Activated CD8-positive, alpha-beta T cell treated with anti-CD3 and anti-CD28 coated beads, Interleukin-2, amount 10 ng/mL, durations not matched to agents 7 days and 5 days (primary cell): ENCODE measurements around the gene FAM216B. TPM values are rescaled to one million over a fixed set of nuclear protein-coding genes. Genes with fewer than 3 reads are reported as not detected.
"Not testable (repeated sequence)": the region's sequence is repeated elsewhere in the genome, so short reads cannot be mapped to it uniquely, and the experiment has no call there.

Source experiments
- ATAC-seq: fragments of 150-1000 bp; cut with Tn5 transposase; one replicate; pipeline ENCODE4 v1.10.0; 2021; ENCODE audit warnings: moderate library complexity
- CTCF ChIA-PET: fragments of 350-600 bp; sonication (Branson Sonifier 250); formaldehyde crosslinking; loops from one replicate; lab custom pipeline; 2021; ENCODE audit warnings: antibody characterized with exemption; lab: Charles Lee
- POLR2A ChIA-PET: fragments of 350-600 bp; sonication (Branson Sonifier 250); formaldehyde crosslinking; loops from one replicate; lab custom pipeline; 2021; ENCODE audit warnings: antibody characterized with exemption; lab: Charles Lee
- DNase-seq: peaks from one replicate; pipeline ENCODE4 v3.0.0-alpha.2; 2020
- H3K27ac Mint-ChIP-seq: one replicate; pipeline ENCODE4 v1.8.0; 2021; ENCODE audit warnings: mild to moderate bottlenecking, mixed read lengths
- H3K27me3 Mint-ChIP-seq: one replicate; pipeline ENCODE4 v1.8.0; 2021; ENCODE audit warnings: low read depth, mixed read lengths
- H3K36me3 Mint-ChIP-seq: one replicate; pipeline ENCODE4 v1.8.0; 2021; ENCODE audit warnings: low read depth, mixed read lengths
- H3K4me1 Mint-ChIP-seq: one replicate; pipeline ENCODE4 v1.8.0; 2021; ENCODE audit warnings: low read depth, mixed read lengths
- H3K4me3 Mint-ChIP-seq: one replicate; pipeline ENCODE4 v1.8.0; 2021; ENCODE audit warnings: mild to moderate bottlenecking, mixed read lengths
- H3K9me3 Mint-ChIP-seq: one replicate; pipeline ENCODE4 v1.8.0; 2022; ENCODE audit warnings: mixed read lengths; ENCODE audit not compliant: insufficient read depth
- total RNA-seq, 2 experiments: library from RNA; stranded (reverse); gene quantifications; one replicate each; pipeline ENCODE4 v1.2.3, GENCODE V29; 2021

Gene FAM216B
- total RNA-seq, 2 experiments from 2014 or later, result not detected

- POLR2A ChIA-PET, result no interaction called here
- DNase-seq (no peak), ATAC-seq (no peak)
- CTCF ChIA-PET, result no interaction called here
- H3K36me3 Mint-ChIP-seq, result no peaks in the 10 kb centered on the region
- H3K4me1 Mint-ChIP-seq, result no peaks in the 10 kb centered on the region
- H3K27me3 Mint-ChIP-seq, result peaks cover 10% of the 10 kb centered on the region
- H3K9me3 Mint-ChIP-seq, result no peaks in the 10 kb centered on the region
- no peak overlapping the region for H3K27ac Mint-ChIP-seq
- no peak overlapping the region for H3K4me3 Mint-ChIP-seq
Measured at GRCh38 chr13:42754801-42755510, 26.4 kb upstream of the FAM216B start.

DNA sequence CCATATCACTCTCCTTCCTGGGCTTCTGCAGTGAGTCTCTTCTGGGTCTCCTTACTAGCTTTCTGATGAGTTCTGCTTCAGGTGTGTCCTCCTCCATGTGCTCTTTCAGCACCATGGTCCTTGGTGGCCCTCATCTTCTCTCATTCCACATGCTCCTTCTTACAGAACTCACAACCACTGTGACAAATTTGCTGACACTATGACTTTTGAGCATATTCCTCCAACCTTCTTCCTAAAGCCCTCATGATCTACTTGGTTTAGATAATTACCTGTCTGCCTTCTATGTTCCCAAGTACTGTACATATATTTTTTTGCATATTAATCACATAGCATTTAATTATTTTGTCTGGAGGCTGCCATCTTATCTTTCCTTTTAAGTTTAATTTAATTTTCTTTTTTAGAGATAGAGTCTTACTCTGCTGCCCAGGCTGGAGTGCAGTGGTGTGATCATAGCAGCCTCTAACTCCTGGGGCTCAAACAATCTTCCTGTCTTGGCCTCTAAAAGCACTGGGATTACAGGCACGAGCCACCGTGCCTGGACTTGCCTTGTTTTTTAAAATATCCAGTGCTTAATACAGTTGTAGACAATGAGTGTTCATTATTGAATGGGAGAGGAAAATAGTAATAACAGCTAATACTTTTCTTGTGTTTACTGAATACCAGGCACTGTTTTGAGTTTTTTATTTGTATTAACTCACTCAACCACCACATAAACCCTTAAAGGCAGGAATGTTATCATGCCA lies 23.5 kb upstream of the FAM216B start:
- Mint-ChIP-seq H3K4me3 (no peak overlapping the region), H3K9me3 (no peaks in the 10 kb centered on the region), H3K27me3 (peaks cover 10% of the 10 kb centered on the region), H3K4me1 (no peaks in the 10 kb centered on the region), H3K36me3 (no peaks in the 10 kb centered on the region), H3K27ac (no peak overlapping the region)
- DNase-seq, result no peak
- ChIA-PET CTCF (no interaction called here), POLR2A (no interaction called here)
- no peak for ATAC-seq

GRCh38 chr13:42758515-42758914 lies 22.9 kb upstream of the FAM216B start:
- Mint-ChIP-seq H3K27me3 (peaks cover 10% of the 10 kb centered on the region), H3K4me3 (no peak overlapping the region), H3K36me3 (no peaks in the 10 kb centered on the region), H3K27ac (no peak overlapping the region), H3K4me1 (no peaks in the 10 kb centered on the region), H3K9me3 (no peaks in the 10 kb centered on the region)
- no peak for ATAC-seq
- no peak for DNase-seq
- ChIA-PET CTCF (no interaction called here), POLR2A (no interaction called here)

- Mint-ChIP-seq H3K4me1 (no peaks in the 10 kb centered on the region), H3K9me3 (no peaks in the 10 kb centered on the region), H3K27ac (no peak overlapping the region), H3K27me3 (peaks cover 16% of the 10 kb centered on the region), H3K36me3 (no peaks in the 10 kb centered on the region), H3K4me3 (no peak overlapping the region)
- ChIA-PET POLR2A (no interaction called here), CTCF (no interaction called here)
- DNase-seq, result no peak
- ATAC-seq, result no peak
Measured at GRCh38 chr13:42760951-42761350, 20.4 kb upstream of the FAM216B start.

GRCh38 chr13:42762251-42762650 lies 19.1 kb upstream of the FAM216B start:
- no peak overlapping the region for H3K4me3 Mint-ChIP-seq
- POLR2A ChIA-PET, result no interaction called here
- no peak overlapping the region for H3K27ac Mint-ChIP-seq
- CTCF ChIA-PET, result no interaction called here
- H3K9me3 Mint-ChIP-seq, result no peaks in the 10 kb centered on the region
- ATAC-seq, result no peak
- peaks cover 18% of the 10 kb centered on the region for H3K27me3 Mint-ChIP-seq
- H3K36me3 Mint-ChIP-seq, result no peaks in the 10 kb centered on the region
- no peak for DNase-seq
- no peaks in the 10 kb centered on the region for H3K4me1 Mint-ChIP-seq

DNA sequence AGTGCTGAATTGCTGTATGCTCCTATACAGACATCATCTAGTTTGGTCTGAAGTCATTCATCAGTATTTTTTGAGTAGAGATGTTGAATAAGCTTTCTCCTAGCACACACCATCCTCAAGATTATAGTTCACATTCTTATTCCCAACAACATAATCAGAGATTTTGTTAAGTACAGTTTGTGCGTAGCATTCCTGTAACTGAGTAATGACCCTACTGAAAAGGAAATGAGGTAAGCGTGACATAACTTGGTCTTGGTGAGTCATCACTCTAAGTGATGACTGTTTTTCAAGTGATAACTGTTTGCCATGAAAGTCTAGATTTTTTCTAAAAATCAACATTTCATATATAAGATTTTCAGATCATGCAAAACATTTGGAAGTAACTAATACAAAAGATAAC lies 18.5 kb upstream of the FAM216B start:
- no peak overlapping the region for H3K4me3 Mint-ChIP-seq
- ATAC-seq, result no peak
- ChIA-PET CTCF (no interaction called here), POLR2A (no interaction called here)
- H3K36me3 Mint-ChIP-seq, result no peaks in the 10 kb centered on the region
- H3K9me3 Mint-ChIP-seq, result no peaks in the 10 kb centered on the region
- H3K27ac Mint-ChIP-seq, result no peak overlapping the region
- H3K27me3 Mint-ChIP-seq, result peaks cover 16% of the 10 kb centered on the region
- H3K4me1 Mint-ChIP-seq, result no peaks in the 10 kb centered on the region
- DNase-seq, result no peak

- ChIA-PET POLR2A (no interaction called here), CTCF (no interaction called here)
- Mint-ChIP-seq H3K27me3 (peaks cover 17% of the 10 kb centered on the region), H3K36me3 (no peaks in the 10 kb centered on the region), H3K27ac (no peak overlapping the region), H3K4me3 (no peak overlapping the region), H3K4me1 (no peaks in the 10 kb centered on the region), H3K9me3 (no peaks in the 10 kb centered on the region)
- ATAC-seq, result no peak
- DNase-seq, result no peak
Measured at GRCh38 chr13:42766016-42766415, 15.4 kb upstream of the FAM216B start.

- H3K36me3 Mint-ChIP-seq, result no peaks in the 10 kb centered on the region
- peaks cover 37% of the 10 kb centered on the region for H3K27me3 Mint-ChIP-seq
- DNase-seq, result no peak
- H3K4me1 Mint-ChIP-seq, result no peaks in the 10 kb centered on the region
- no peaks in the 10 kb centered on the region for H3K9me3 Mint-ChIP-seq
- ChIA-PET POLR2A (no interaction called here), CTCF (no interaction called here)
- no peak overlapping the region for H3K27ac Mint-ChIP-seq
- H3K4me3 Mint-ChIP-seq, result no peak overlapping the region
- no peak for ATAC-seq
Measured at GRCh38 chr13:42769650-42770049, 11.7 kb upstream of the FAM216B start.

- not testable (repeated sequence) for H3K9me3 Mint-ChIP-seq
Measured at GRCh38 chr13:42776558-42776957, 4.8 kb upstream of the FAM216B start.

GRCh38 chr13:42777467-42777866 lies 3.9 kb upstream of the FAM216B start:
- POLR2A ChIA-PET, result no interaction called here
- H3K27me3 Mint-ChIP-seq, result peaks cover 22% of the 10 kb centered on the region
- no peaks in the 10 kb centered on the region for H3K4me1 Mint-ChIP-seq
- H3K9me3 Mint-ChIP-seq, result no peaks in the 10 kb centered on the region
- H3K4me3 Mint-ChIP-seq, result no peak overlapping the region
- no peaks in the 10 kb centered on the region for H3K36me3 Mint-ChIP-seq
- DNase-seq (no peak), ATAC-seq (no peak)
- no peak overlapping the region for H3K27ac Mint-ChIP-seq
- CTCF ChIA-PET, result no interaction called here

More at GRCh38 chr13:42776558-42776957, 4.8 kb upstream of the FAM216B start:
- ATAC-seq, H3K4me1 Mint-ChIP-seq, H3K4me3 Mint-ChIP-seq, H3K27ac Mint-ChIP-seq, POLR2A ChIA-PET, CTCF ChIA-PET, H3K36me3 Mint-ChIP-seq, DNase-seq: not testable (repeated sequence)
- peaks cover 26% of the 10 kb centered on the region for H3K27me3 Mint-ChIP-seq

GRCh38 chr13:42780044-42780443 lies 1.3 kb upstream of the FAM216B start:
- ATAC-seq (no peak), DNase-seq (no peak)
- H3K36me3 Mint-ChIP-seq, result no peaks in the 10 kb centered on the region
- peaks cover 7% of the 10 kb centered on the region for H3K27me3 Mint-ChIP-seq
- CTCF ChIA-PET, result no interaction called here
- H3K4me3 Mint-ChIP-seq, result no peak overlapping the region
- no peaks in the 10 kb centered on the region for H3K4me1 Mint-ChIP-seq
- no peaks in the 10 kb centered on the region for H3K9me3 Mint-ChIP-seq
- POLR2A ChIA-PET, result no interaction called here
- no peak overlapping the region for H3K27ac Mint-ChIP-seq

DNA sequence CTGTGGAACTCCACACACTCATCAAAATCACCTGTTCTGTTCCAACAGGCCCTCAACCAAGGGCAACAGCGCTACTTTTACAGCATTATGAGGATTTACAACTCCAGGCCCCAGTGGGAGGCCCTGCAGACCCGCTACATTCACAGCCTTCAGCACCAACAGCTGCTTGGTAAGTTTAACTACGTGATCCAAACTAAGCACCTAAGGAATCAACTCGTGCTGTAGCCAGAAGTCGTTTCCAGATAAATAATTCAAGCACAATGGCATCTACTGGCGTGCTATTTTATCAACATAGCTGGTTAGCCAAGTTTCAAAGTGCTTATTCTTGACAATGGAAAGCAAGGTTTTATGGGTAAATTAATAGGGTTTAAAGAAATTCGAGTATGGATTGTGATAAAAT lies 5.3 kb downstream of the FAM216B start:
- POLR2A ChIA-PET, result no interaction called here
- DNase-seq (no peak), ATAC-seq (no peak)
- Mint-ChIP-seq H3K4me3 (no peak overlapping the region), H3K36me3 (no peaks in the 10 kb centered on the region), H3K9me3 (no peaks in the 10 kb centered on the region), H3K27me3 (peaks cover 3% of the 10 kb centered on the region), H3K27ac (no peak overlapping the region), H3K4me1 (no peaks in the 10 kb centered on the region)
- CTCF ChIA-PET, result no interaction called here
